Ishikawa (cell line): ENCODE results near the gene DEUP1.

Source experiments
- CEBPB ChIP-seq: IDR thresholded peaks from 2 replicates; pipeline ENCODE4 v1.6.1; 2012
- CREB1 ChIP-seq: IDR thresholded peaks from 2 replicates; pipeline ENCODE4 v1.6.1; 2012; ENCODE audit warnings: low read depth
- EGR1 ChIP-seq: IDR thresholded peaks from 2 replicates; pipeline ENCODE4 v1.6.1; 2012
- EP300 ChIP-seq: IDR thresholded peaks from 2 replicates; pipeline ENCODE4 v1.6.1; 2012; ENCODE audit warnings: borderline replicate concordance
- FOXM1 ChIP-seq: IDR thresholded peaks from 2 replicates; pipeline ENCODE4 v1.6.1; 2012; ENCODE audit warnings: low read depth, borderline replicate concordance
- NFIC ChIP-seq: IDR thresholded peaks from 2 replicates; pipeline ENCODE4 v1.6.1; 2012
- RAD21 ChIP-seq: IDR thresholded peaks from 2 replicates; pipeline ENCODE4 v1.6.1; 2012; ENCODE audit warnings: low read depth
- TAF1 ChIP-seq: IDR thresholded peaks from 2 replicates; pipeline ENCODE4 v1.6.1; 2012; ENCODE audit warnings: low read depth, mild to moderate bottlenecking
- TCF12 ChIP-seq: IDR thresholded peaks from 2 replicates; pipeline ENCODE4 v1.6.1; 2012; ENCODE audit warnings: low read depth
- TEAD4 ChIP-seq: IDR thresholded peaks from 2 replicates; pipeline ENCODE4 v1.6.1; 2012
- USF1 ChIP-seq: IDR thresholded peaks from 2 replicates; pipeline ENCODE4 v1.6.1; 2012
- YY1 ChIP-seq: IDR thresholded peaks from 2 replicates; pipeline ENCODE4 v1.6.1; 2012; ENCODE audit warnings: low read depth
- ZBTB7A ChIP-seq: IDR thresholded peaks from 2 replicates; pipeline ENCODE4 v1.6.1; 2012; ENCODE audit warnings: low read depth
- TF ChIP-seq, protein P1 (sequence below): IDR thresholded peaks from 2 replicates; pipeline ENCODE4 v1.6.1; 2012
- TF ChIP-seq, protein P2 (sequence below): IDR thresholded peaks from 2 replicates; pipeline ENCODE4 v1.6.1; 2012; ENCODE audit warnings: low read depth, mild to moderate bottlenecking

Gene DEUP1

DNA sequence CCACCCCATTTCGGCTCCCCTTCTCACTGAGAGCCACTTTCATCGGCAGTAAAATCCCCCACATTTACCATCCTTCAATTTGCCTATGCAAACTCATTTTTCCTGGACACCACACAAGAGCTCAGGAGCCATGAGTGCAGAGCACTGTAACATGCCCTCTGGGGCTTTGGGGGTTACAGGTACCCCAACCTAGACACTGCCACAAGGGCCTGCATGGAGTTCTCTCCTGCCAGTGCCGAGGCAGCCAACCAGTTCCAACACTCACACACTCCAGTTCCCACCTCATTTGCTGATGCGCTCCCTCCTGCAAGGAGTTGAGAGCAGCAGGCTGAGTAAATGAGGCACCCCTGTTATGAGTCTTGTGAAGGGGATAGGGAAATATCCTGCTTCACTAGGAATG lies 136.5 kb downstream of the DEUP1 start:
- TF ChIP-seq EGR1 (no peak), TAF1 (no peak), CEBPB (no peak), NFIC (no peak), USF1 (no peak), TCF12 (no peak), YY1 (no peak), CREB1 (no peak), TEAD4 (no peak), EP300 (no peak), RAD21 (no peak), ZBTB7A (no peak), FOXM1 (no peak)
- TF ChIP-seq, protein P1, sequence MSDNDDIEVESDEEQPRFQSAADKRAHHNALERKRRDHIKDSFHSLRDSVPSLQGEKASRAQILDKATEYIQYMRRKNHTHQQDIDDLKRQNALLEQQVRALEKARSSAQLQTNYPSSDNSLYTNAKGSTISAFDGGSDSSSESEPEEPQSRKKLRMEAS: no peak
- TF ChIP-seq, protein P2, sequence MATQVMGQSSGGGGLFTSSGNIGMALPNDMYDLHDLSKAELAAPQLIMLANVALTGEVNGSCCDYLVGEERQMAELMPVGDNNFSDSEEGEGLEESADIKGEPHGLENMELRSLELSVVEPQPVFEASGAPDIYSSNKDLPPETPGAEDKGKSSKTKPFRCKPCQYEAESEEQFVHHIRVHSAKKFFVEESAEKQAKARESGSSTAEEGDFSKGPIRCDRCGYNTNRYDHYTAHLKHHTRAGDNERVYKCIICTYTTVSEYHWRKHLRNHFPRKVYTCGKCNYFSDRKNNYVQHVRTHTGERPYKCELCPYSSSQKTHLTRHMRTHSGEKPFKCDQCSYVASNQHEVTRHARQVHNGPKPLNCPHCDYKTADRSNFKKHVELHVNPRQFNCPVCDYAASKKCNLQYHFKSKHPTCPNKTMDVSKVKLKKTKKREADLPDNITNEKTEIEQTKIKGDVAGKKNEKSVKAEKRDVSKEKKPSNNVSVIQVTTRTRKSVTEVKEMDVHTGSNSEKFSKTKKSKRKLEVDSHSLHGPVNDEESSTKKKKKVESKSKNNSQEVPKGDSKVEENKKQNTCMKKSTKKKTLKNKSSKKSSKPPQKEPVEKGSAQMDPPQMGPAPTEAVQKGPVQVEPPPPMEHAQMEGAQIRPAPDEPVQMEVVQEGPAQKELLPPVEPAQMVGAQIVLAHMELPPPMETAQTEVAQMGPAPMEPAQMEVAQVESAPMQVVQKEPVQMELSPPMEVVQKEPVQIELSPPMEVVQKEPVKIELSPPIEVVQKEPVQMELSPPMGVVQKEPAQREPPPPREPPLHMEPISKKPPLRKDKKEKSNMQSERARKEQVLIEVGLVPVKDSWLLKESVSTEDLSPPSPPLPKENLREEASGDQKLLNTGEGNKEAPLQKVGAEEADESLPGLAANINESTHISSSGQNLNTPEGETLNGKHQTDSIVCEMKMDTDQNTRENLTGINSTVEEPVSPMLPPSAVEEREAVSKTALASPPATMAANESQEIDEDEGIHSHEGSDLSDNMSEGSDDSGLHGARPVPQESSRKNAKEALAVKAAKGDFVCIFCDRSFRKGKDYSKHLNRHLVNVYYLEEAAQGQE: no peak

DNA sequence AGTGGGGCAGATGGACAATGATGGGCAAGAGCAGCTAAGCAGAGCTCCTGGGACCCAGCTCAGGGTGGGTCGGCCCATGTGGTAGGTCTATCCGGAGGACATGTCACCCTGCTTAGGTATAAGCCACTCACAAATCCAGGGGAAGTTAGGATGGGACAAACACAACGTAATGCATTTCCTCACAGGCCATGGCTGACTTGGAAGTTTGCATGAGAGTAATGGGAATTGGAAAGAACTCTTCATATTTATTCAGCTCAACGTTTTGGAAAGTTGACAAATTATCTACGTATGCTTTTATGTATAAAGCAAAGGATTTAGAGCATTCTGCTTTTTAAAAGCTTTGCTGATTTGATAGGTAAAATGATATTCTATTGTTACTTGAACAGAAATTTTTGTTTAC lies 137.7 kb downstream of the DEUP1 start:
- no peak for TF ChIP-seq TCF12
- TF ChIP-seq, protein P1: no peak

DNA sequence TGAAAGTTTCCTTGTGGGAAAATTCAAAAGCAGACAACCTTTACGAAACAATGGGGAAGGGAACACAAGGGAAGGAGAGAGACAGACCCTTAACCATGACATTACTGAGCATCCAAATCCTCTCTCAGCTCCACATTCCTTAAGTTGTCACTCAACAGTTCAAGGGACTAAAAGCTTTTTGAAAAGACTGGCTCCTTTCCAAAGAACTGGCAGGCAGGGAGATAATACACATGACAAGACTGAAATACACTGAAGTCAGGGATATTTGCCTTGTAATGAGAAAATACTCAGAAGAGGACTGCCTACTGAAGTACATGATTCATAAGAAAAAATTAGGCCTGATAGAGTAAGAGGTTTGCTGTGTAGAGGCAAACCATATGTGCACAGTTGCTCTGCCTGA lies 143.6 kb downstream of the DEUP1 start:
- TF ChIP-seq NFIC (no peak), EGR1 (no peak), FOXM1 (no peak), ZBTB7A (no peak), CREB1 (no peak), TCF12 (no peak)

DNA sequence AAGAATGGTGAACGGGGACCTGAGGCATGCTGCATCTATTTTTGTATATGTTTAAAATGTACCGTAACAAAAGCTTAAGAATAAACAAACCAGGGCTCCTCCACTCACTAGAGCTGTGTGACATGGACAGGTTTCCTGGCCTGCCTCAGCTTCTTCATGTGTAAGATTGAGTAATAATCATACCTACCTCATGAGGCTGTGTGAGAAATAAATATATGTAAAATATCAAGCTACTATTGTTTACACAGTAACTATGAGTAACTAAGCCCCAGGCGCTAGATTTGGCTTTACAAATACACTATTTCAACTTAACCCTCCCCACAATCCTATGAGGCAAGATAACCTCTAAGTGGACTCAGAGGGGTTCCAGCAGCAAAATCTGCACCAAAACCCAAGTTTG lies 146.3 kb downstream of the DEUP1 start:
- TF ChIP-seq CEBPB (no peak), USF1 (no peak), TEAD4 (no peak), CREB1 (no peak), TCF12 (no peak), EP300 (no peak), TAF1 (no peak), RAD21 (no peak), FOXM1 (no peak), EGR1 (no peak), ZBTB7A (no peak), YY1 (no peak)
- TF ChIP-seq, protein P1: no peak
- TF ChIP-seq, protein P2: no peak

- TF ChIP-seq NFIC: no peak
- no peak for TF ChIP-seq TAF1
- no peak for TF ChIP-seq CREB1
- TF ChIP-seq EGR1: no peak
- TF ChIP-seq FOXM1: no peak
- TF ChIP-seq CEBPB: no peak
- no peak for TF ChIP-seq USF1
- TF ChIP-seq RAD21: no peak
- TF ChIP-seq, protein P2: no peak
- no peak for TF ChIP-seq ZBTB7A
- no peak for TF ChIP-seq EP300
- TF ChIP-seq, protein P1: no peak
Observed at GRCh38 chr11:93477684-93478234, 147.2 kb downstream of the DEUP1 start.
